ENCODE measurements around the gene SLC16A5.

Gene SLC16A5

GRCh38 chr17:75086496-75087181 is 1.1 kb upstream of the SLC16A5 start:
- no peak overlapping the region for H3K4me3 ChIP-seq (ENCODE audit: insufficient read depth, low read depth, low read length, poor library complexity, severe bottlenecking)
- no peaks in the 10 kb centered on the region for H3K36me3 ChIP-seq (ENCODE audit: control insufficient read depth, insufficient read depth, low read length)
- H3K27me3 ChIP-seq (replicated peaks; ENCODE audit: control insufficient read depth, insufficient read depth, low read length, poor library complexity, severe bottlenecking) = no peaks in the 10 kb centered on the region
- DNase-seq = no peak
- H3K4me1 ChIP-seq (ENCODE audit: control insufficient read depth, insufficient read depth, low read length, poor library complexity, severe bottlenecking) = peaks cover 10% of the 10 kb centered on the region
- H3K9me3 ChIP-seq (ENCODE audit: control insufficient read depth, low read length) = no peaks in the 10 kb centered on the region
- no peak overlapping the region for H3K27ac ChIP-seq (ENCODE audit: insufficient read depth, low read length, poor library complexity, severe bottlenecking)

DNA sequence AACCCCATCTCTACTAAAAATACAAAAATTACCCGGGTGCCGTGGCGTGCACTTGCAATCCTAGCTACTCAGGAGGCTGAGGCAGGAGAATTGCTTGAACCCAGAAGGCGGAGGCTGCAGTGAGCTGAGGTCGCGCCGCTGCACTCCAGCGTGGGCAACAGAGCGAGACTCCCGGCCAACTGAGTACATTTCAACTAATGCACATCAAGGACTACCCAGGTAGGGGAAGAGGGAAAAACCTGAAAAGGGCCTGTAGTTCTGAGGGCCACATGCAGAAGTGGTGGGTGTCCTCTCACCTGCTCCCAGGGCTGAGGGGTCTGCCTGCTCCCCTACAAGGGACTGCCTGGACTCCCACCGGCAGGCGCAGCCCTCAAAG is 584 bp upstream of the SLC16A5 start:
- Histone ChIP-seq H3K27me3 (replicated peaks; ENCODE audit: control insufficient read depth, insufficient read depth, low read length, poor library complexity, severe bottlenecking) (no peaks in the 10 kb centered on the region), H3K9me3 (ENCODE audit: control insufficient read depth, low read length) (no peaks in the 10 kb centered on the region), H3K36me3 (ENCODE audit: control insufficient read depth, insufficient read depth, low read length) (no peaks in the 10 kb centered on the region), H3K4me1 (ENCODE audit: control insufficient read depth, insufficient read depth, low read length, poor library complexity, severe bottlenecking) (peaks cover 10% of the 10 kb centered on the region), H3K4me3 (ENCODE audit: insufficient read depth, low read depth, low read length, poor library complexity, severe bottlenecking) (peak overlapping the region; percentile 70), H3K27ac (ENCODE audit: insufficient read depth, low read length, poor library complexity, severe bottlenecking) (peak overlapping the region; percentile 58)
- DNase-seq = no peak

DNA sequence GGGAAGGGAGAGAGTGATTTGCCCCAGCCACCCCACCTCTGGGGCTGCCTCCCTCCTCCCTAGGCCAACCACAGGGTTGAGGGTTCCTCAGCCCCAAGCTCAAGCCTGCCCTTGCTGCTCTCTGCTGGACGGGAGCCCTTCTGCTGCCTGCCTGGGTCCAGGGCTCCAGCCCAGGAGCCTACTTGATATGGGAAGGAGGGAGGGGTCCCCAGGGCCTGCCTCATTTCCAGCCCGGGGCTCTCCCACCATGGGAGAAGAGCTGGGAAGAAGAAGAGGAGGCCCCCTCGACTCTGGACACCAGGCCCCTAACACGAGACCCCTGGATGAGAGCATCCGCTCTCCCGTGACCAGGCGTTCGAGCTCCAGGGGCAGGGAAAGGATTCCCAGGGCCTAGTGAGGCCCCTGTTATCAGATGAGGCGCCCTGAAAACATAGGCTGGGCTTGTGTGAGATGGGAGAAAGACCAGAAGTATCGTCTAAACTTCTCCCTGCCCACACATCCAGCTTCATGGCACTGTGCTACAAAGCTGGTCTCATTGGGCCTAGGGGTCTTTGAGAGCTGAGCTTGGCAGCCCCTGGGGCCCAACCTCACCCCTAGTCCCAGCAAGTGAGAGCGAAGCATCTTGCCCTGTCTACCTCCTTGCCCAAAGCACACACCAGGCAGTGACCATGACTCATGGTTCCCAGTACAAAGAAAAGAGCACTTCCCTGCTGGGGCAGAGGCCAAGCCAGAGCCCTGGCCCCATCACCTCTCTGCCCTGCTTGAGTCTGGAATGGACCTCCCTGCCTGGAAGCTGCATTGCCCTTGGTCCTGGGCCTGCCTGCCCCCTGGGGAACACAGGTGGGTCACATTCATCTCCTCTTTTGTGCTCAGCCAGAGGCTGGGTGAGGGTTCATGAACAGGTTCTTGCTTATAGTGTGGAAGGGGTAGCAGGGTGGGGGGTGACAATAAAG is 987 bp downstream of the SLC16A5 start:
- no peaks in the 10 kb centered on the region for H3K27me3 ChIP-seq (replicated peaks; ENCODE audit: control insufficient read depth, insufficient read depth, low read length, poor library complexity, severe bottlenecking)
- no peaks in the 10 kb centered on the region for H3K36me3 ChIP-seq (ENCODE audit: control insufficient read depth, insufficient read depth, low read length)
- peak overlapping the region; percentile 70 for H3K4me3 ChIP-seq (ENCODE audit: insufficient read depth, low read depth, low read length, poor library complexity, severe bottlenecking)
- no peaks in the 10 kb centered on the region for H3K9me3 ChIP-seq (ENCODE audit: control insufficient read depth, low read length)
- no peak overlapping the region for H3K27ac ChIP-seq (ENCODE audit: insufficient read depth, low read length, poor library complexity, severe bottlenecking)
- H3K4me1 ChIP-seq (ENCODE audit: control insufficient read depth, insufficient read depth, low read length, poor library complexity, severe bottlenecking) = peaks cover 10% of the 10 kb centered on the region
- DNase-seq = no peak

GRCh38 chr17:75090871-75091854 is 3.4 kb downstream of the SLC16A5 start:
- Histone ChIP-seq H3K27ac (ENCODE audit: insufficient read depth, low read length, poor library complexity, severe bottlenecking) (no peak overlapping the region), H3K4me1 (ENCODE audit: control insufficient read depth, insufficient read depth, low read length, poor library complexity, severe bottlenecking) (peaks cover 5% of the 10 kb centered on the region), H3K27me3 (replicated peaks; ENCODE audit: control insufficient read depth, insufficient read depth, low read length, poor library complexity, severe bottlenecking) (no peaks in the 10 kb centered on the region), H3K4me3 (ENCODE audit: insufficient read depth, low read depth, low read length, poor library complexity, severe bottlenecking) (no peak overlapping the region), H3K9me3 (ENCODE audit: control insufficient read depth, low read length) (no peaks in the 10 kb centered on the region), H3K36me3 (ENCODE audit: control insufficient read depth, insufficient read depth, low read length) (no peaks in the 10 kb centered on the region)
- DNase-seq = no peak

DNA sequence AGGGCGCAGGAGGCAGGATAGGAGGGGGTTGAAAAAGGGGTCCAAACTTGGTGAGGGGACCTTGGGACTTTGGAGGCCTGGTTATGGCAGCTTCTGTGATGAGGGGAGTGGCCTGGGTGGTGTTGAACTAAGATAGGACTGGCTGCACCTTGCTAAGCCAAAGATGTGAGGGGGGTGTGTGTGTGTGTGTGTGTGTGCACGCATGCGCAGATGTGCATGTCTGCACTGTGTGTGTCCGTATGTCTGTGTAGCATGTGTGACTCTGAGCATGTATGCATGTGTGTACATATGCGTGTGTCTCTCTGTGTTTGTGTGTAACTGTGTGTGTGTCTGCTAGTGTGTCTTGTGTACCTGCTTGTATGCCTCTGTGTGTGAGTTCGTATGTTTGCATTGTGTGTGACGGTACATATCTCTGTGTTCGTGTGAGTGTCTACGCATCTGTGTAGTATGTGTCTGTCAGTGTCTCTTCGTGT is 4.1 kb downstream of the SLC16A5 start:
- Histone ChIP-seq H3K4me3 (ENCODE audit: insufficient read depth, low read depth, low read length, poor library complexity, severe bottlenecking) (no peak overlapping the region), H3K4me1 (ENCODE audit: control insufficient read depth, insufficient read depth, low read length, poor library complexity, severe bottlenecking) (peaks cover 5% of the 10 kb centered on the region), H3K36me3 (ENCODE audit: control insufficient read depth, insufficient read depth, low read length) (no peaks in the 10 kb centered on the region), H3K27ac (ENCODE audit: insufficient read depth, low read length, poor library complexity, severe bottlenecking) (no peak overlapping the region), H3K9me3 (ENCODE audit: control insufficient read depth, low read length) (no peaks in the 10 kb centered on the region), H3K27me3 (replicated peaks; ENCODE audit: control insufficient read depth, insufficient read depth, low read length, poor library complexity, severe bottlenecking) (no peaks in the 10 kb centered on the region)
- DNase-seq = no peak

GRCh38 chr17:75093548-75094158 is 5.9 kb downstream of the SLC16A5 start:
- H3K27ac ChIP-seq (ENCODE audit: insufficient read depth, low read length, poor library complexity, severe bottlenecking) = no peak overlapping the region
- H3K4me3 ChIP-seq (ENCODE audit: insufficient read depth, low read depth, low read length, poor library complexity, severe bottlenecking) = no peak overlapping the region
- H3K27me3 ChIP-seq (replicated peaks; ENCODE audit: control insufficient read depth, insufficient read depth, low read length, poor library complexity, severe bottlenecking) = no peaks in the 10 kb centered on the region
- no peaks in the 10 kb centered on the region for H3K4me1 ChIP-seq (ENCODE audit: control insufficient read depth, insufficient read depth, low read length, poor library complexity, severe bottlenecking)
- no peaks in the 10 kb centered on the region for H3K36me3 ChIP-seq (ENCODE audit: control insufficient read depth, insufficient read depth, low read length)
- no peak for DNase-seq
- no peaks in the 10 kb centered on the region for H3K9me3 ChIP-seq (ENCODE audit: control insufficient read depth, low read length)

GRCh38 chr17:75094871-75095399 is 7.2 kb downstream of the SLC16A5 start:
- no peaks in the 10 kb centered on the region for H3K9me3 ChIP-seq (ENCODE audit: control insufficient read depth, low read length)
- DNase-seq = no peak
- no peaks in the 10 kb centered on the region for H3K4me1 ChIP-seq (ENCODE audit: control insufficient read depth, insufficient read depth, low read length, poor library complexity, severe bottlenecking)
- no peak overlapping the region for H3K4me3 ChIP-seq (ENCODE audit: insufficient read depth, low read depth, low read length, poor library complexity, severe bottlenecking)
- no peak overlapping the region for H3K27ac ChIP-seq (ENCODE audit: insufficient read depth, low read length, poor library complexity, severe bottlenecking)
- no peaks in the 10 kb centered on the region for H3K27me3 ChIP-seq (replicated peaks; ENCODE audit: control insufficient read depth, insufficient read depth, low read length, poor library complexity, severe bottlenecking)
- no peaks in the 10 kb centered on the region for H3K36me3 ChIP-seq (ENCODE audit: control insufficient read depth, insufficient read depth, low read length)

GRCh38 chr17:75096082-75096625 is 8.4 kb downstream of the SLC16A5 start:
- Histone ChIP-seq H3K27ac (ENCODE audit: insufficient read depth, low read length, poor library complexity, severe bottlenecking) (no peak overlapping the region), H3K4me3 (ENCODE audit: insufficient read depth, low read depth, low read length, poor library complexity, severe bottlenecking) (no peak overlapping the region), H3K4me1 (ENCODE audit: control insufficient read depth, insufficient read depth, low read length, poor library complexity, severe bottlenecking) (no peaks in the 10 kb centered on the region), H3K36me3 (ENCODE audit: control insufficient read depth, insufficient read depth, low read length) (peaks cover 4% of the 10 kb centered on the region), H3K9me3 (ENCODE audit: control insufficient read depth, low read length) (no peaks in the 10 kb centered on the region), H3K27me3 (replicated peaks; ENCODE audit: control insufficient read depth, insufficient read depth, low read length, poor library complexity, severe bottlenecking) (no peaks in the 10 kb centered on the region)
- no peak for DNase-seq

GRCh38 chr17:75097865-75098264 is 10.1 kb downstream of the SLC16A5 start:
- Histone ChIP-seq H3K4me3 (ENCODE audit: insufficient read depth, low read depth, low read length, poor library complexity, severe bottlenecking) (no peak overlapping the region), H3K4me1 (ENCODE audit: control insufficient read depth, insufficient read depth, low read length, poor library complexity, severe bottlenecking) (no peaks in the 10 kb centered on the region), H3K27ac (ENCODE audit: insufficient read depth, low read length, poor library complexity, severe bottlenecking) (no peak overlapping the region), H3K9me3 (ENCODE audit: control insufficient read depth, low read length) (no peaks in the 10 kb centered on the region), H3K36me3 (ENCODE audit: control insufficient read depth, insufficient read depth, low read length) (peaks cover 4% of the 10 kb centered on the region), H3K27me3 (replicated peaks; ENCODE audit: control insufficient read depth, insufficient read depth, low read length, poor library complexity, severe bottlenecking) (no peaks in the 10 kb centered on the region)
- no peak for DNase-seq

Measured in effector memory CD4-positive, alpha-beta T cell (primary cell).